GM19351 (cell line): Measurements from ENCODE around the gene GCLM.
"Not testable (repeated sequence)": the region's sequence is repeated elsewhere in the genome, so short reads cannot be mapped to it uniquely, and the experiment has no call there.

Source experiments
- ATAC-seq: cut with Tn5 transposase; IDR thresholded peaks from one replicate; pipeline ENCODE4 v1.9.1; 2021; ENCODE audit warnings: mild to moderate bottlenecking, moderate library complexity; ENCODE audit not compliant: unreplicated experiment

The GCLM gene

DNA sequence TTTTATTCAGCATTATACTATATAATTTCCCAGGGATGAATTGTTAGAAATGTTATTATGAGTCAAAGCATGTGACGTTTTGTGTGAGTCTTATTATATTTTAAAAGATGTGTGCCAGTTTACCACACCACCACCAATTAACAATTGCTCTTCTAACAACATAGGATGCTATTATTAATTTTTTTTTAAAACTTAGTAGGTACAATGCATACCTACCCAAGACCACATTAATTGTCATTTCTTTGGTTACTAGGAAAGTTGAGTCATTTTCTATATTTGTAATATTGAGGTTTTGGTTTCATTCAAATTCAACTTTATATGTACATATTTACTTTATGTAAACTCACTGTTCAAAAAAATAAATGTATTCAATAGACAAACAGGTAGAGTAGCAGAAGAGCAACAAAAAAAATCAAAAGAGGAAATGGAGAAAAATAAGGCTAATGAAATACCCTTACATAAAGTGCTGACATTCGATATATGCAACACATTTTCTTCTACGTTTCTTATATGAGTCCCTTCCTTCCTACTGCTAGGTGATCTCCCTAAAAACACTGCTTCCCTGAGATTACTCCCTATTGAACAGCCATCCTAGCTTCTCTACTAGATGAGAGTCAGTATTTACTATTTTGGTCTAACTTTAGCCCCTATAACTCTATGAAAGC lies 9.6 kb downstream of the GCLM start:
- no peak for ATAC-seq

DNA sequence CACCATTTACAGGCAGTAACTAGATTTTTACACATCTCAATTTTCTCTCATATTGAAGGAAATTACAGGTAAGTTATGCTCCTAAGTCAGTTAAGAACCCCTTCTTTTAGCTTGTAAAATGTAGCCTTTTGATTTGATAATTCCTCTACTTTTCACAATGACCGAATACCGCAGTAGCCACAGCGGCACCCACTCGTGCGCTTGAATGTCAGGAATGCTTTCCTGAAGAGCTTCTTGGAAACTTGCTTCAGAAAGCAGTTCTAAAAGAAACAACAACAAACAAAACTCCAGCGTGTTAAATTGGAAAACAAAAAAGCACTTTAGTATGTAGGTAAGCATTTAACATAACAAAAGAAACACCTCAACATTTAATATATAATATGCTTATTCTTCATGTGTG lies 20.3 kb downstream of the GCLM start:
- no peak for ATAC-seq

- no peak for ATAC-seq
Measured at GRCh38 chr1:93882269-93882668, 27.0 kb downstream of the GCLM start.

- no peak for ATAC-seq
Measured at GRCh38 chr1:93880731-93881130, 28.5 kb downstream of the GCLM start.

GRCh38 chr1:93878889-93879586 lies 30.2 kb downstream of the GCLM start, which contains the start of gene DNTTIP2:
Gene DNTTIP2, minus strand, starts transcription at chr1:93879206. Its CDS starts 58 bp downstream, at chr1:93879148.
- peak; percentile 91 for ATAC-seq

- peak; percentile 75 for ATAC-seq
Measured at GRCh38 chr1:93878501-93878888, 30.7 kb downstream of the GCLM start.

- ATAC-seq = no peak
Measured at GRCh38 chr1:93877529-93877928, 31.7 kb downstream of the GCLM start.

DNA sequence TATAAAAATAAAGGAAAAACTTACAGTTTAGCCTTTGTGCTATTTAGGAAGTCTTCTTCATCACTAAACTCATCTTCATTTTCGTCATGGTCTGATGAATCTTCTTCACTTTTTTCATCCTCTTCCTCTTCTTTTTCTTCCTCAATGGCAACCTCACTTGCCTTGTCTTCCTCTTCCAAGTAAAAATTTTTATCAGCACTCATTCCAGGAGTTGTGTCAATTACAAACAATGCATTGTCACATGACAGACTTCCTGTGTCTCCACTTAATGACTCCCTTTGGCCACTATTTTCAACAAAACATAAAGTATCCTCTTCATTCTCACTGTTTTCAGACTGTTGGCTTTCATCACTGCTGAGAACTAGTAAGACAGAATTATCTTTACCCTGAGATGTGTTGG lies 33.0 kb downstream of the GCLM start:
- ATAC-seq = no peak

- no peak for ATAC-seq
Measured at GRCh38 chr1:93874025-93874651, 35.1 kb downstream of the GCLM start.

GRCh38 chr1:93871366-93871765 lies 37.9 kb downstream of the GCLM start:
- no peak for ATAC-seq

DNA sequence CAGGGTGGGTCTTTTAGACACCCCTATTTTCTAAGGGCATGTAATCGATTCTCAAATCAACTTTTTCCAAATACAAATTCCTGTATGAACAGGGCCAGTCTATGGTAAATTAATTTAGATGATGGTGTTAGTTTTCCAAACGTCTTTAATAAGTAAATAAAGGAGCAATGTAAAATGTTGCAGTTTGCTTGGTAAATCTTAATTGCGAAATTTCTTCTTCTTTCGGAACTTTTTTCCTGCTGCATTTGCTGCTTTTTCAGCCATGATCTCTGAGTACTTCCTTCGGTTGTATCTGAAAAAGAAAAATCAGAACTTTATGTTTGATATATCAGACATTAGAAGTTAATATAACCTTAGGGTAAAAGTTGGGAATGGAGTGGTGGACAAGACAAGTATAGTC lies 39.6 kb downstream of the GCLM start:
- ATAC-seq = no peak

DNA sequence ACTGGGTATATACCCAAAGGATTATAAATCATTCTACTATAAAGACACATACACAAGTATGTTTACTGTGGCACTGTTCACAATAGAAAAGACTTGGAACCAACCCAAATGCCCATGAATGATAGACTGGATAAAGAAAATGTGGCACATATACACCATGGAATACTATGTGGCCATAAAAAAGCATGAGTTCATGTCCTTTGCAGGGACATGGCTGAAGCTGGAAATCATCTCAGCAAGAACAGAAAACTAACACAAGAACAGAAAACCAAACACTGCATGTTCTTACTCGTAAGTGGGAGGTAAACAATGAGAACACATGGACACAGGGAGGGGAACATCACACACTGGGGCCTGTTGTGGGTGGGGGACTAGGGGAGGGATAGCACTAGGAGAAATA lies 40.7 kb downstream of the GCLM start:
- ATAC-seq = not testable (repeated sequence)

GRCh38 chr1:93865253-93865652 lies 44.0 kb downstream of the GCLM start:
- no peak for ATAC-seq

- no peak for ATAC-seq
Measured at GRCh38 chr1:93864175-93864574, 45.1 kb downstream of the GCLM start.

DNA sequence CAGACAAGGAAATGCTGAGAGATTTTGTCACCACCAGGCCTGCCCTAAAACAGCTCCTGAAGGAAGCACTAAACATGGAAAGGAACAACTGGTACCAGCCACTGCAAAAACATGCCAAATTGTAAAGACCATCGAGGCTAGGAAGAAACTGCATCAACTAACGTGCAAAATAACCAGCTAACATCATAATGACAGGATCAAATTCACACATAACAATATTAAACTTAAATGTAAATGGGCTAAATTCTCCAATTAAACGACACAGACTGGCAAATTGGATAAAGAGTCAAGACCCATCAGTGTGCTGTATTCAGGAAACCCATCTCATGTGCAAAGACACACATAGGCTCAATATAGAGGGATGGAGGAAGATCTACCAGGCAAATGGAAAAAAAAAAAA lies 51.6 kb downstream of the GCLM start:
- ATAC-seq = not testable (repeated sequence)

DNA sequence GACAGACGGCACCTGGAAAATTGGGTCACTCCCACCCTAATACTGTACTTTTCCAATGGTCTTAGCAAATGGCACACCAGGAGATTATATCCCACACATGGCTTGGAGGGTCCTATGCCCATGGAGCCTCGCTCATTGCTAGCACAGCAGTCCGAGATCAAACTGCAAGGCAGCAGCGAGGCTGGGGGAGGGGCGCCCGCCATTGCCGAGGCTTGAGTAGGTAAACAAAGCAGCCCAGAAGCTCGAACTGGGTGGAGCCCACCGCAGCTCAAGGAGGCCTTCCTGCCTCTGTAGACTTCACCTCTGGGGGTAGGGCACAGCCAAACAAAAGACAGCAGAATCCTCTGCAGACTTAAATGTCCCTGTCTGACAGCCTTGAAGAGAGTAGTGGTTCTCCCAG lies 53.2 kb downstream of the GCLM start:
- not testable (repeated sequence) for ATAC-seq

DNA sequence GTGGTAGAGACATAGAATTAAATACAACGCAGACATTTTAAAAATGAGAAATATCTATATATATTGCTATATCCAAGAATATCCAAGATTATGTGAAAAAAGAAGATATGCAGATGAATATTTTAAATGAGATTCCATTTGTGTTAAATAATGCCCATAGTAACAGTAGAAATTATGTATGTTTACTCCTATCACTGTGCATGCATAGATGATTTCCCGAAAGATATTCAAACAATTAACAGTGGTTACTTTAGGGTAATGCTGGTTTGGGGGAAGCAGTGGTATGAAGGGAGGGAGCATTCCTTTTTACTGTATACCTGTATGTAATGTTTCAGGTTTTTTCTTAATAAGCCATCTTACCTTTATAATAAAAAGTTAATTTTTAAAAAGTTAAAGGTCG lies 55.3 kb downstream of the GCLM start:
- no peak for ATAC-seq

GRCh38 chr1:93851878-93852277 lies 57.4 kb downstream of the GCLM start:
- ATAC-seq = no peak

DNA sequence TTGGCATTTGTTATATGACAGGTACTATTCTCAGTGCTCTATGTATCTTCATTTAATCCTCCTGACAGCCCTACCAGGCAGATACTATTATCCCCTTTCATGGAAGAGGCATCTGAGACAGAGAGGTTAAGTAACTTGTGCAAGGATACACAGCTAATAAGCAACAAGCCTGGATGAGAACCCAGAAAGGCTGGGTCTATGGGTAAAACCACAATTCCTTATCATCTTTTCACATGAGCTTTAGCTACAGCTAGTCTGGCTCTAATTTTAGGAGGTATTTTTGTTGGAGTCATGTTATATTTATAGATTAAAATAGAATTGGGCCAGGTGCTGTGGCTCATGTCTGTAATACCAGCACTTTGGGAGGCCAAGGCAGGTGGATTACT lies 57.9 kb downstream of the GCLM start:
- ATAC-seq = no peak

GRCh38 chr1:93850687-93851326 lies 58.4 kb downstream of the GCLM start:
- ATAC-seq = not testable (repeated sequence)

DNA sequence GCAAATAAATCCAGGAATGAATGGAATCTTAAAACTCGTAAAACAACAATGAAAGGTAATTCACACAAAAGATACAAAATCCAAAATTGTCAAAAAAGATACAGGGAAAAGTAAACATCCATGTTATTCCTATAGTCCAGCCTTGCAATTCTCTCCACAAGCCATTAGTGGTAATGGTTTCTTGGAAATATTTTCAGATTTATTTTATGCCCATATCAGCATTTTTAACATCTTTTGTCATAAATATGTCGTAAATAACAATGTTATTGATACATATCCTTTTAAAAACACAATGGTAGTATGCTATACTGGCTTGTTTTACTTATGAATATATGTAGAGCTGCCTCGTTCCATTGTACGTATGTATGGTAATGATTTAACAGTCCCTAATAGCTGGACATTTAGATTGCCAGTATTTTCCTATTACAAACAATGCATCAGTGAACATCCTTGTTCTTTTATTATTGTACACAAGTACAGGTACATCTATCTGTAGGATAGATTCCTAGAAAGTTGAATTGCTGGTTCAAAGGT lies 60.8 kb downstream of the GCLM start:
- ATAC-seq = no peak
